Pancreas (tissue), 10 donors: ENCODE data around the gene ATXN1. TPM values are rescaled to one million over a fixed set of nuclear protein-coding genes. Genes with fewer than 3 reads are reported as not detected.

ENCODE experiments used
- ATAC-seq, 4 donors: fragments of 200-7000 bp; cut with Tn5 transposase; one replicate each; pipeline versions ENCODE4 v1.8.0 to v1.9.1; 2020; ENCODE audit warnings: mild to moderate bottlenecking in 4 of 4, moderate library complexity in 4 of 4
- DNase-seq, 6 donors: peaks; one replicate each; pipeline ENCODE4 v3.0.0-alpha.2; 2020
- FAIRE-seq: peaks from 2 replicates; lab custom pipeline; 2012; peaks lifted over from hg19 to GRCh38; lab: Jason Lieb, UNC
- H3K27ac ChIP-seq, 4 donors: fragments of 200-600 bp; sonication (generic); 1 replicate in 3 of 4; 2 replicates in 1 of 4; pipeline versions ENCODE4 v1.5.0 to v1.8.0; 2020
- H3K27me3 ChIP-seq, 4 donors: fragments of 200-600 bp; one replicate each; pipeline ENCODE4 v1.8.0; 2021
- H3K36me3 ChIP-seq, 3 donors: fragments of 200-600 bp; sonication (generic) in 1 of 3; one replicate each; pipeline versions ENCODE4 v1.5.0 to v1.8.0; 2020 to 2021
- H3K4me1 ChIP-seq, 3 donors: fragments of 200-600 bp; one replicate each; pipeline ENCODE4 v1.8.0; 2021
- H3K4me3 ChIP-seq, 4 donors: fragments of 200-600 bp; sonication (generic) in 2 of 4; one replicate each; pipeline versions ENCODE4 v1.5.0 to v1.8.0; 2020 to 2021
- H3K9me3 ChIP-seq, 4 donors: fragments of 200-600 bp; one replicate each; pipeline ENCODE4 v1.8.0; 2021
- WGBS, 2 donors: extraction: QIAGEN DNeasy Blood & Tissue Kit; methylation state at CpG; one replicate each; pipeline ENCODE4 v1.1.7; 2013; 5-methylcytosine and 5-hydroxymethylcytosine counted together
- intact Hi-C, 3 donors: fragments of 100-400 bp; cut with DNase I; formaldehyde crosslinking; loops; one replicate each; pipeline versions ENCODE4 v1.11.1 to v1.14.2; 2022
- polyA plus RNA-seq, 2 donors: library from polyadenylated mRNA; stranded (reverse); fragments of 200-250 nt; gene quantifications; one replicate each; pipeline ENCODE4 v1.2.3, GENCODE V29; 2013
- total RNA-seq, 6 donors: library from RNA; stranded (reverse); fragmentation: NEBNext Ultra II Directional in 4 of 6; extraction: Animal tissue kit (Norgen Biotek cat#: 25700) in 4 of 6; gene quantifications; one replicate each; pipeline versions ENCODE4 v1.2.1 to v1.2.4, GENCODE V29; 2021 to 2023
- TF ChIP-seq, protein P1 (sequence below), 4 donors: fragments of 200-600 bp; sonication (generic) in 3 of 4; IDR thresholded peaks; one replicate each; pipeline versions ENCODE4 v1.5.0 to v1.8.0; 2021; ENCODE audit warnings: antibody characterized with exemption in 4 of 4
- donor health status: healthy with polysubstance abuse.
- donor health status: DM: no; HTN: no; CAD: no; lungs with moderate emphysema.
- donor health status: DM: no; HTN: no; CAD: no.
- donor health status: control.
- donor health status: control.
- donor health status: Bipolar disorder and iron deficiency.
- donor health status: DM: yes; HTN: yes; CAD: no.
- donor health status: DM: no; HTN: no; CAD: no.
- donor health status: DM: no; HTN: no; CAD: no.
- donor health status: DM: yes; HTN: yes; CAD: no.

Gene ATXN1
- total and polyA plus RNA-seq, 8 donors, result 4.9 to 38.6 (median 20.5) TPM

DNA sequence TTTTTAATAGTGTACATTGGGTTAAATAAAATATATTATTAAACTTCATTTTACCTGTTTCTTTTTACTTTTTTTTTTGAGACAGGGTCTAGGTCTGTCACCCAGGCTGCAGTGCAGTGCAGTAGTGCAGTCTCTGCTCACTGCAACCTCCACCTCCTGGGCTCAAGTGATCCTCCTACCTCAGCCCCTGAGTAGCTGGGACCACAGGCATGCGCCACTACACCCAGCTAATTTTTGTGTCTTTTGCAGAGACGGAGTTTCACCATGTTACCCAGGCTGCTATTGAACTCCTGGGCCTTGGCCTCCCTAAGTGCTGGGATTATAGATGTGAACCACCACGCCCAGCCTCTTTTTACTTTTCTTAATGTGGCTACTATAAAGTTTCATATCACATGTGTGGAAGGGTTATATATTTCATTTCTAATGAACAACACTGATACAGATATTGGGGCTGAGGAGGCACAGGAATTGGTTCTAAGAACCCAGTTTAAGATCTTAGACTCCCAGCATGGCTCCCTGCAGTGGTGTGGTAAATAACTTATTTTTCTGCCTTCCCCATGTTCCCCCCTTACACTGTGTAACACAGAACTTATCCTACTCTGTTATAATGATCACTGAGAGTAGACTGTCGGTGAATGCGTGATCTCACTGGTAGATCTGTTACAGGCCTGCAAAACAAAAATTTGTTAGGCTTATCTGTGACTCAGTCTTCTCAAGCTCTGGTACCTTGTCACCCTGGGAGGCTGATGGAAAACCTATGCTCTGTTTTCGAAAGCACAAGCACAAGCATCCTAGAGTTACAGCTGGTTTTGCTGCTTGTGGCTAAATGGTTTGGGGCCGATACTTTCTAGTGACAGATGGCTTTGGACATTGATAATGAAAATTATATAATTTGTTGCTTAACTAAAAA lies 5.8 kb upstream of the ATXN1 start:
- H3K27ac ChIP-seq, result no peak overlapping the region
- DNase-seq (no peak), ATAC-seq (no peak), FAIRE-seq (no peak)
- H3K4me1 ChIP-seq, result peaks cover 3 to 19% (median 3%) of the 10 kb centered on the region in 3 donors
- no peaks in the 10 kb centered on the region for H3K9me3 ChIP-seq
- intact Hi-C loops, result loop anchor here in 1 of 3 donors (5.0 kb wide), 1 partner anchor 255 kb away; no protein-coding TSS in a partner anchor
- H3K36me3 ChIP-seq, result no peaks in the 10 kb centered on the region
- no peaks in the 10 kb centered on the region for H3K27me3 ChIP-seq
- TF ChIP-seq, protein P1, sequence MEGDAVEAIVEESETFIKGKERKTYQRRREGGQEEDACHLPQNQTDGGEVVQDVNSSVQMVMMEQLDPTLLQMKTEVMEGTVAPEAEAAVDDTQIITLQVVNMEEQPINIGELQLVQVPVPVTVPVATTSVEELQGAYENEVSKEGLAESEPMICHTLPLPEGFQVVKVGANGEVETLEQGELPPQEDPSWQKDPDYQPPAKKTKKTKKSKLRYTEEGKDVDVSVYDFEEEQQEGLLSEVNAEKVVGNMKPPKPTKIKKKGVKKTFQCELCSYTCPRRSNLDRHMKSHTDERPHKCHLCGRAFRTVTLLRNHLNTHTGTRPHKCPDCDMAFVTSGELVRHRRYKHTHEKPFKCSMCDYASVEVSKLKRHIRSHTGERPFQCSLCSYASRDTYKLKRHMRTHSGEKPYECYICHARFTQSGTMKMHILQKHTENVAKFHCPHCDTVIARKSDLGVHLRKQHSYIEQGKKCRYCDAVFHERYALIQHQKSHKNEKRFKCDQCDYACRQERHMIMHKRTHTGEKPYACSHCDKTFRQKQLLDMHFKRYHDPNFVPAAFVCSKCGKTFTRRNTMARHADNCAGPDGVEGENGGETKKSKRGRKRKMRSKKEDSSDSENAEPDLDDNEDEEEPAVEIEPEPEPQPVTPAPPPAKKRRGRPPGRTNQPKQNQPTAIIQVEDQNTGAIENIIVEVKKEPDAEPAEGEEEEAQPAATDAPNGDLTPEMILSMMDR (IDR thresholded peaks at IDR 0.05), result no peak
- WGBS, 2 donors, result 92 to 96% methylated on average over 7 of the region's 7 CpGs
- no peak overlapping the region for H3K4me3 ChIP-seq

DNA sequence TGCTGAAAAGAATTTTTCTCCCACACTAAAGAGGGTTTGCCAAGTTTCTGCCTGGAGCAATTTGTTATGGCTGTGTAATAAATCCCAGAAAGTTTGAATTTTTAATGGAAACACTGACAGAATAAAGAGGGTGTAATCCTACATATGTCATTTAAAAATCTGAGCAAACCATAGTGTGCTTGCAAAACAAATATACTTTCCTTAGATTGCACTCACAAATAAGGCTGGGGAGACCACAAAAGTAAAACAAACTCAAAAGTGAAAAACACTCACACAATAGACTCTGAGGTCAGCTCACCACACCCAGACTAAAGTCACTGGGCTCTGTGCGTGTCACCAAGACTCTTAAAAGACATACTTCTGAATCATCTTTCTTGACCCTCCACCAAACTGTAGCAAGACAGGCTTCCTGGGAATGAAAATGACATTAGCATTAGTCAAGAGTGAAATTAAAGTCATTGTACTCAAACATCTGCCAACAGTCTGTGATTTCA lies 4.8 kb upstream of the ATXN1 start:
- 88 to 91% methylated on average over 1 of the region's 1 CpG for WGBS, 2 donors
- Histone ChIP-seq H3K36me3 (no peaks in the 10 kb centered on the region), H3K9me3 (no peaks in the 10 kb centered on the region), H3K27ac (no peak overlapping the region), H3K4me1 (peaks cover 3 to 19% (median 3%) of the 10 kb centered on the region in 3 donors), H3K27me3 (no peaks in the 10 kb centered on the region), H3K4me3 (no peak overlapping the region)
- FAIRE-seq (no peak), DNase-seq (no peak), ATAC-seq (no peak)
- intact Hi-C loops, result loop anchor here in 1 of 3 donors (5.0 kb wide), 1 partner anchor 254 kb away; no protein-coding TSS in a partner anchor
- TF ChIP-seq, protein P1 (IDR thresholded peaks at IDR 0.05), result no peak

DNA sequence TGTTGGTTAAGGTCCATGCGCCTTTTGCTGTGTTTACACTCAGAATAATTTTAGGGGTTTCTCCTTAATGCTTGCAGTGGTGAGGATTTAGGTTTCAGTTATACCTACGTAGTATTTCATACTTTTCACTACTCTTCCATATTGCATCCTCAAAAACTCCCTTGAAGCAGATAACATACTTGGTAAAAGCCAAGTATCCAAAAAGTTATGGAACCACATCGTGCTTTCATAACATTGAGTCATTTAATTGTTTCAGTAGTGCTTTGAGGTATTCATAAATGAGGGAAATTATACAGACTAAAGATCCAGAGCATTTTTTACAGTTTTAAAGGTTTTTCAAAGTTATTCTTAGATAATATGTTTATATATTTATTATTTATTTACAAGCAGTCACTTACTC lies 4.0 kb upstream of the ATXN1 start:
- ATAC-seq (no peak), FAIRE-seq (no peak), DNase-seq (no peak)
- Histone ChIP-seq H3K4me1 (peaks cover 0 to 19% (median 3%) of the 10 kb centered on the region in 3 donors), H3K4me3 (no peak overlapping the region), H3K36me3 (no peaks in the 10 kb centered on the region), H3K27ac (no peak overlapping the region), H3K27me3 (no peaks in the 10 kb centered on the region), H3K9me3 (no peaks in the 10 kb centered on the region)
- TF ChIP-seq, protein P1 (IDR thresholded peaks at IDR 0.05), result no peak
- 90 to 95% methylated on average over 3 of the region's 3 CpGs for WGBS, 2 donors
- intact Hi-C loops, result loop anchor here in 1 of 3 donors (5.0 kb wide), 1 partner anchor 253 kb away; no protein-coding TSS in a partner anchor

DNA sequence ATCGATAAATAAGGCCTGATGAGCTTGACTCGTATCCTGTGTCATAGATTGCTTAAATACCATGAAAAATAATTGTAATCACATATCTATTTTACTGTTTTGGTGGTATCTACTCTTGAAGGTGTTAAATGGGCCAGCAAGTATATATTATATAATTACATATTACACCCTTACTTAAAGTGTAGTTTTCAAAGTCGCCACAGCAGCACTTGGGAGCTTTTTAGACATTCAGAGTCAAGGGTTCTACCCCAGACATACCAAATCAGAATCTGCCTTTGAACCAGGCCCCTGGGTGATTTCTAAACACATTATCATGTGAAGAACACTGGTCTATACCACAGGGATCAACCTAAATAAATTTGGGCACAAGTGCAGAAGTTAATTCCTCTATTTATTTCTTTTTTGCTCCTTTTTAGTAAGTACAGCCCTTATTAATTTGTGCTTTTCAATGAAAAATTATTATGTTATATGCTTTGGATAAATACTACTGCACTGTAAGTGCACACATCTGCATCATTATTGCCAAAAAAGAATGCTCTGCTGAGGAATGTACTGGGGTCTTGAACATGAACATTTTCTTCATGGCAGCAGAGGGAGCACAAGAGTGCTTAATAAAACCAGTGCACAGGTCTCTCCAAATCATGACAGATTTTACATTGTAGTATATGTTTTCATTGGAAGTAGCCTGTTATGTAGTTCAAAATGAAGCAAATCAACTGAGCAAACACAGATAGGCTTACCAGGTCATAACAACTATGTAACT lies 3.1 kb upstream of the ATXN1 start:
- FAIRE-seq, result no peak

More for the DNA sequence above, 3.1 kb upstream of the ATXN1 start:
- no peak for ATAC-seq
- intact Hi-C loops, result no loop called here
- no peaks in the 10 kb centered on the region for H3K27me3 ChIP-seq
- H3K4me3 ChIP-seq, result no peak overlapping the region
- no peak overlapping the region for H3K27ac ChIP-seq
- H3K9me3 ChIP-seq, result no peaks in the 10 kb centered on the region
- TF ChIP-seq, protein P1 (IDR thresholded peaks at IDR 0.05), result no peak
- 61 to 69% methylated on average over 3 of the region's 3 CpGs for WGBS, 2 donors
- H3K36me3 ChIP-seq, result no peaks in the 10 kb centered on the region
- DNase-seq, result no peak
- peaks cover 0 to 15% (median 3%) of the 10 kb centered on the region in 3 donors for H3K4me1 ChIP-seq
